ENCODE data around the gene KCTD17. TPM values are rescaled to one million over a fixed set of nuclear protein-coding genes. Genes with fewer than 3 reads are reported as not detected.
A peak's percentile ranks its signal among the peaks of the same experiment; 100 is the strongest.

Gene KCTD17
- total RNA-seq, 6 experiments from 2014 or later, result 2.0 to 9.7 (median 4.4) TPM

- WGBS (ENCODE audit: insufficient coverage, low coverage, low lambda C conversion rate, missing lambda C conversion rate), result 20% methylated on average over 6 of the region's 16 CpGs
- peak in 2 of 3 donors; percentile 51 to 79 for DNase-seq
These were observed 28.8 kb upstream of the KCTD17 start for GRCh38 chr22:37022483-37023337.

GRCh38 chr22:37023743-37024338 is 27.7 kb upstream of the KCTD17 start:
- ATAC-seq, result peak; percentile 50 to 79 (median 71)
- peak; percentile 80 to 97 (median 96) for DNase-seq
- WGBS (ENCODE audit: insufficient coverage, low coverage, low lambda C conversion rate, missing lambda C conversion rate), result 5% methylated on average over 4 of the region's 34 CpGs
- Histone ChIP-seq H3K36me3 (peaks cover 0 to 27% (median 14%) of the 10 kb centered on the region in 4 donors), H3K27me3 (no peaks in the 10 kb centered on the region), H3K27ac (peak overlapping the region; percentile 73 to 95 (median 75)), H3K4me1 (peaks cover 0 to 63% (median 28%) of the 10 kb centered on the region in 4 donors), H3K9me3 (no peaks in the 10 kb centered on the region), H3K4me3 (peak overlapping the region; percentile 57 to 82 (median 64))
- TF ChIP-seq CTCF (IDR thresholded peaks at IDR 0.05) (no peak), POLR2A (IDR thresholded peaks at IDR 0.05) (no peak)
- intact Hi-C loops (cut with DNase I), result no loop called here

More at GRCh38 chr22:37022483-37023337, 28.8 kb upstream of the KCTD17 start:
- Histone ChIP-seq H3K4me3 (peak overlapping the region in 2 of 3 donors; percentile 64 to 82), H3K27ac (peak overlapping the region; percentile 51 to 95 (median 75)), H3K27me3 (no peaks in the 10 kb centered on the region), H3K4me1 (peaks cover 0 to 56% (median 23%) of the 10 kb centered on the region in 4 donors), H3K9me3 (no peaks in the 10 kb centered on the region), H3K36me3 (peaks cover 0 to 17% (median 8%) of the 10 kb centered on the region in 4 donors)
- intact Hi-C loops (cut with DNase I), result no loop called here
- TF ChIP-seq CTCF (IDR thresholded peaks at IDR 0.05), result no peak
- no peak for TF ChIP-seq POLR2A (IDR thresholded peaks at IDR 0.05)
- peak; percentile 1 to 22 (median 8) for ATAC-seq

- no peaks in the 10 kb centered on the region for H3K27me3 ChIP-seq
- peak overlapping the region; percentile 57 to 82 (median 64) for H3K4me3 ChIP-seq
- intact Hi-C loops (cut with DNase I), result no loop called here
- H3K27ac ChIP-seq, result peak overlapping the region; percentile 73 to 95 (median 75)
- TF ChIP-seq CTCF (IDR thresholded peaks at IDR 0.05) (no peak), POLR2A (IDR thresholded peaks at IDR 0.05) (peak; percentile 67)
- H3K4me1 ChIP-seq, result peaks cover 0 to 70% (median 30%) of the 10 kb centered on the region in 4 donors
- H3K9me3 ChIP-seq, result no peaks in the 10 kb centered on the region
- peak; percentile 69 to 81 (median 69) for DNase-seq
- peak; percentile 11 to 34 (median 22) for ATAC-seq
- WGBS (ENCODE audit: insufficient coverage, low coverage, low lambda C conversion rate, missing lambda C conversion rate), result 32% methylated on average over 34 of the region's 71 CpGs
- peaks cover 0 to 34% (median 18%) of the 10 kb centered on the region in 4 donors for H3K36me3 ChIP-seq
These were observed 27.0 kb upstream of the KCTD17 start for GRCh38 chr22:37024339-37025157.

GRCh38 chr22:37025500-37026070 is 26.0 kb upstream of the KCTD17 start:
- 21% methylated on average over 5 of the region's 10 CpGs for WGBS (ENCODE audit: insufficient coverage, low coverage, low lambda C conversion rate, missing lambda C conversion rate)
- TF ChIP-seq POLR2A (IDR thresholded peaks at IDR 0.05), result no peak
- no peak for TF ChIP-seq CTCF (IDR thresholded peaks at IDR 0.05)
- DNase-seq, result no peak
- intact Hi-C loops (cut with DNase I), result no loop called here
- H3K9me3 ChIP-seq, result no peaks in the 10 kb centered on the region
- H3K36me3 ChIP-seq, result peaks cover 0 to 43% (median 21%) of the 10 kb centered on the region in 4 donors
- H3K4me3 ChIP-seq, result peak overlapping the region; percentile 57 to 82 (median 64)
- H3K27me3 ChIP-seq, result no peaks in the 10 kb centered on the region
- H3K4me1 ChIP-seq, result peaks cover 0 to 79% (median 35%) of the 10 kb centered on the region in 4 donors
- ATAC-seq, result peak in 1 of 4 donors; percentile 1
- H3K27ac ChIP-seq, result peak overlapping the region; percentile 73 to 95 (median 75)
